ENCODE data around the gene TEX35. TPM values are rescaled to one million over a fixed set of nuclear protein-coding genes. Genes with fewer than 3 reads are reported as not detected.

TEX35 gene
- total RNA-seq, 2 experiments from 2014 or later = not detected

- BruUV-seq (replicated peaks) = no TSS peak
- H3K27ac ChIP-seq (ENCODE audit: low read depth, low read length, poor library complexity, severe bottlenecking) = no peak overlapping the region
These were observed 26.5 kb upstream of the TEX35 start for GRCh38 chr1:178486100-178487069.

GRCh38 chr1:178487070-178487615 is 25.8 kb upstream of the TEX35 start:
- H3K27ac ChIP-seq (ENCODE audit: low read depth, low read length, poor library complexity, severe bottlenecking) = no peak overlapping the region
- H4K20me1 ChIP-seq (ENCODE audit: insufficient read depth, low read length) = no peaks in the 10 kb centered on the region
- no peak for DNase-seq (ENCODE audit: low spot score)
- TF ChIP-seq EZH2phosphoT487 (IDR thresholded peaks at IDR 0.05; ENCODE audit: borderline replicate concordance, low read depth, low read length) (no peak), CTCF (conservative IDR thresholded peaks at IDR 0.05; ENCODE audit: low read length) (no peak)
- H3K4me2 ChIP-seq (ENCODE audit: low read length) = no peak overlapping the region
- no peaks in the 10 kb centered on the region for H3K36me3 ChIP-seq (ENCODE audit: insufficient read depth, low read length)
- CTCF ChIA-PET (ENCODE audit: unreplicated experiment) = no interaction called here
- no peaks in the 10 kb centered on the region for H3K79me2 ChIP-seq (ENCODE audit: insufficient read depth, low read depth, low read length)
- no peaks in the 10 kb centered on the region for H3K9me2 ChIP-seq (ENCODE audit: insufficient read depth, low read length)
- no peaks in the 10 kb centered on the region for H3K4me1 ChIP-seq (ENCODE audit: insufficient read depth, low read length, poor library complexity, severe bottlenecking)
- H2AFZ ChIP-seq (ENCODE audit: low read length) = no peak overlapping the region
- H3K4me3 ChIP-seq (ENCODE audit: low read depth, low read length, poor library complexity, severe bottlenecking) = no peak overlapping the region
- intact Hi-C loops (cut with micrococcal nuclease; ENCODE audit: unreplicated experiment) = no loop called here
- POLR2A ChIA-PET = no interaction called here
- no TSS peak for BruUV-seq (replicated peaks)
- no peaks in the 10 kb centered on the region for H3K9me3 ChIP-seq (ENCODE audit: low read length)

More at GRCh38 chr1:178486100-178487069, 26.5 kb upstream of the TEX35 start:
- Histone ChIP-seq H3K4me2 (ENCODE audit: low read length) (no peak overlapping the region), H3K9me3 (ENCODE audit: low read length) (no peaks in the 10 kb centered on the region), H3K36me3 (ENCODE audit: insufficient read depth, low read length) (no peaks in the 10 kb centered on the region), H3K79me2 (ENCODE audit: insufficient read depth, low read depth, low read length) (no peaks in the 10 kb centered on the region), H3K9me2 (ENCODE audit: insufficient read depth, low read length) (no peaks in the 10 kb centered on the region), H4K20me1 (ENCODE audit: insufficient read depth, low read length) (no peaks in the 10 kb centered on the region), H3K4me1 (ENCODE audit: insufficient read depth, low read length, poor library complexity, severe bottlenecking) (no peaks in the 10 kb centered on the region), H2AFZ (ENCODE audit: low read length) (no peak overlapping the region), H3K4me3 (ENCODE audit: low read depth, low read length, poor library complexity, severe bottlenecking) (no peak overlapping the region)
- ChIA-PET POLR2A (no interaction called here), CTCF (ENCODE audit: unreplicated experiment) (no interaction called here)
- no peak for TF ChIP-seq EZH2phosphoT487 (IDR thresholded peaks at IDR 0.05; ENCODE audit: borderline replicate concordance, low read depth, low read length)
- intact Hi-C loops (cut with micrococcal nuclease; ENCODE audit: unreplicated experiment) = no loop called here
- no peak for DNase-seq (ENCODE audit: low spot score)

- CTCF ChIA-PET (ENCODE audit: unreplicated experiment) = no interaction called here
These were observed 24.5 kb upstream of the TEX35 start for GRCh38 chr1:178488393-178488792.

More at GRCh38 chr1:178488393-178488792, 24.5 kb upstream of the TEX35 start:
- Histone ChIP-seq H3K4me1 (ENCODE audit: insufficient read depth, low read length, poor library complexity, severe bottlenecking) (no peaks in the 10 kb centered on the region), H2AFZ (ENCODE audit: low read length) (no peak overlapping the region), H3K4me2 (ENCODE audit: low read length) (no peak overlapping the region), H3K9me3 (ENCODE audit: low read length) (no peaks in the 10 kb centered on the region), H4K20me1 (ENCODE audit: insufficient read depth, low read length) (no peaks in the 10 kb centered on the region), H3K4me3 (ENCODE audit: low read depth, low read length, poor library complexity, severe bottlenecking) (no peak overlapping the region), H3K36me3 (ENCODE audit: insufficient read depth, low read length) (no peaks in the 10 kb centered on the region), H3K79me2 (ENCODE audit: insufficient read depth, low read depth, low read length) (no peaks in the 10 kb centered on the region), H3K9me2 (ENCODE audit: insufficient read depth, low read length) (no peaks in the 10 kb centered on the region), H3K27ac (ENCODE audit: low read depth, low read length, poor library complexity, severe bottlenecking) (no peak overlapping the region)
- TF ChIP-seq EZH2phosphoT487 (IDR thresholded peaks at IDR 0.05; ENCODE audit: borderline replicate concordance, low read depth, low read length) = no peak
- no peak for TF ChIP-seq CTCF (conservative IDR thresholded peaks at IDR 0.05; ENCODE audit: low read length)
- DNase-seq (ENCODE audit: low spot score) = no peak
- no TSS peak for BruUV-seq (replicated peaks)
- intact Hi-C loops (cut with micrococcal nuclease; ENCODE audit: unreplicated experiment) = no loop called here
- POLR2A ChIA-PET = interaction anchor here (0.7 kb wide), 1 partner anchor 575 kb away, joined by 4 read pairs; no protein-coding TSS in a partner anchor
